H1 (cell line): ENCODE measurements around the gene NFATC1. TPM values are rescaled to one million over a fixed set of nuclear protein-coding genes. Genes with fewer than 3 reads are reported as not detected.

Source experiments
- CTCF ChIA-PET: fragments of 300-600 bp; sonication (Branson Sonifier 250); formaldehyde crosslinking; loops from one replicate; lab custom pipeline; 2021; ENCODE audit not compliant: partially characterized antibody; lab: Charles Lee
- POLR2A ChIA-PET: fragments of 300-600 bp; sonication (Branson Sonifier 250); formaldehyde crosslinking; loops from one replicate; lab custom pipeline; 2021; ENCODE audit warnings: inconsistent platforms; ENCODE audit not compliant: partially characterized antibody; lab: Charles Lee
- DNase-seq, 2 experiments: peaks; one replicate each; pipeline versions ENCODE4 v3.0.0 to v3.0.0-alpha.2; 2010 to 2022; ENCODE audit warnings: low spot score in 2 of 2, low read depth in 1 of 2, mixed read lengths in 1 of 2
- FAIRE-seq: peaks from 2 replicates; lab custom pipeline; 2011; peaks lifted over from hg19 to GRCh38; lab: Jason Lieb, UNC
- H2AFZ ChIP-seq: 2 replicates; pipeline ENCODE4 v1.8.1; 2012; ENCODE audit warnings: low read length, inconsistent platforms
- H2AK5ac ChIP-seq: 2 replicates; pipeline ENCODE4 v1.6.1; 2013; ENCODE audit warnings: low read depth, low read length
- H2BK120ac ChIP-seq: replicated peaks from 2 replicates; pipeline ENCODE3; 2013; ENCODE audit warnings: low read depth, low read length, inconsistent platforms
- H2BK12ac ChIP-seq: 2 replicates; pipeline ENCODE4 v1.6.1; 2013; ENCODE audit warnings: low read depth, low read length
- H2BK15ac ChIP-seq: 2 replicates; pipeline ENCODE4 v1.6.1; 2013; ENCODE audit warnings: low read length
- H2BK20ac ChIP-seq: 2 replicates; pipeline ENCODE4 v1.6.1; 2013; ENCODE audit warnings: low read length
- H2BK5ac ChIP-seq: 2 replicates; pipeline ENCODE4 v1.6.1; 2013; ENCODE audit warnings: low read depth, low read length
- H3K14ac ChIP-seq: 2 replicates; pipeline ENCODE4 v1.6.1; 2013; ENCODE audit warnings: inconsistent platforms; ENCODE audit not compliant: insufficient read length
- H3K18ac ChIP-seq: 2 replicates; pipeline ENCODE4 v1.6.1; 2013; ENCODE audit warnings: low read length; ENCODE audit errors: extremely low read depth
- H3K23ac ChIP-seq: 2 replicates; pipeline ENCODE4 v1.6.1; 2013; ENCODE audit warnings: inconsistent platforms; ENCODE audit not compliant: insufficient read length
- H3K23me2 ChIP-seq: 2 replicates; pipeline ENCODE4 v1.6.1; 2013; ENCODE audit warnings: low read depth, low read length
- H3K27ac ChIP-seq: 2 replicates; pipeline ENCODE4 v1.6.1; 2011; ENCODE audit warnings: low read depth, low read length, inconsistent platforms
- H3K27me3 ChIP-seq, 4 experiments: replicated peaks in 1 of 4; 1 replicate in 1 of 4; 2 replicates in 3 of 4; pipeline versions ENCODE4 v1.6.1 to v1.8.1; 2011 to 2013; ENCODE audit warnings: low read length in 3 of 4, mild to moderate bottlenecking in 3 of 4, inconsistent platforms in 2 of 4, mixed read lengths in 2 of 4, moderate library complexity in 1 of 4; ENCODE audit not compliant: control insufficient read depth in 3 of 4, insufficient read depth in 3 of 4; ENCODE audit errors: extremely low read depth in 1 of 4
- H3K36me3 ChIP-seq, 4 experiments: 2 replicates each; pipeline versions ENCODE4 v1.6.1 to v1.8.1; 2011 to 2013; ENCODE audit warnings: mild to moderate bottlenecking in 4 of 4, low read length in 3 of 4, moderate library complexity in 2 of 4, control low read depth in 1 of 4, inconsistent platforms in 1 of 4; ENCODE audit not compliant: insufficient read depth in 4 of 4, control insufficient read depth in 2 of 4
- H3K4ac ChIP-seq: replicated peaks from 2 replicates; pipeline ENCODE3; 2013; ENCODE audit warnings: low read length, low read depth, mixed read lengths, inconsistent platforms; ENCODE audit not compliant: insufficient read length
- H3K4me1 ChIP-seq, 4 experiments: replicated peaks in 1 of 4; 1 replicate in 1 of 4; 2 replicates in 3 of 4; pipeline versions ENCODE4 v1.6.1 to v1.8.1; 2011 to 2013; ENCODE audit warnings: low read length in 3 of 4, inconsistent platforms in 2 of 4, mixed read lengths in 1 of 4; ENCODE audit not compliant: insufficient read depth in 4 of 4, control insufficient read depth in 3 of 4
- H3K4me2 ChIP-seq, 2 experiments: 2 replicates each; pipeline versions ENCODE4 v1.6.1 to v1.8.1; 2011 to 2013; ENCODE audit warnings: low read depth in 2 of 2, low read length in 2 of 2, control low read depth in 1 of 2, inconsistent platforms in 1 of 2, mild to moderate bottlenecking in 1 of 2; ENCODE audit not compliant: insufficient read depth in 1 of 2
- H3K4me3 ChIP-seq, 4 experiments: fragments of 200-600, 300-600 bp in 1 of 4; sonication (generic), shearing (Covaris generic), sonication (Bioruptor Twin) in 1 of 4; 2 replicates each; pipeline versions ENCODE4 v1.5.1 to v1.8.1; 2011 to 2016; ENCODE audit warnings: low read length in 4 of 4, low read depth in 3 of 4, control low read depth in 2 of 4, inconsistent platforms in 2 of 4, mild to moderate bottlenecking in 2 of 4, mixed read lengths in 1 of 4, moderate library complexity in 1 of 4; ENCODE audit not compliant: insufficient read depth in 2 of 4; ENCODE audit errors: extremely low read depth in 1 of 4
- H3K56ac ChIP-seq: replicated peaks from 2 replicates; pipeline ENCODE3; 2013; ENCODE audit warnings: low read depth, mild to moderate bottlenecking, mixed read lengths, low read length, inconsistent platforms; ENCODE audit not compliant: insufficient read length
- H3K79me1 ChIP-seq: 2 replicates; pipeline ENCODE4 v1.6.1; 2013; ENCODE audit warnings: low read depth, low read length, control low read depth
- H3K79me2 ChIP-seq, 2 experiments: 2 replicates each; pipeline versions ENCODE4 v1.6.1 to v1.8.1; 2012 to 2013; ENCODE audit warnings: low read length in 2 of 2, mild to moderate bottlenecking in 2 of 2, inconsistent platforms in 1 of 2; ENCODE audit not compliant: insufficient read depth in 2 of 2, control insufficient read depth in 1 of 2
- H3K9ac ChIP-seq, 4 experiments: replicated peaks in 1 of 4; 1 replicate in 1 of 4; 2 replicates in 3 of 4; pipeline versions ENCODE4 v1.6.1 to v1.8.1; 2011 to 2013; ENCODE audit warnings: low read depth in 3 of 4, low read length in 3 of 4, control low read depth in 2 of 4, mild to moderate bottlenecking in 2 of 4, moderate library complexity in 2 of 4, inconsistent platforms in 1 of 4; ENCODE audit errors: extremely low read depth in 1 of 4
- H3K9me3 ChIP-seq, 2 experiments: 2 replicates each; pipeline versions ENCODE4 v1.6.1 to v1.8.1; 2012 to 2013; ENCODE audit warnings: mild to moderate bottlenecking in 2 of 2, moderate library complexity in 2 of 2, control low read depth in 1 of 2, inconsistent platforms in 1 of 2, low read depth in 1 of 2, low read length in 1 of 2, mixed read lengths in 1 of 2; ENCODE audit not compliant: insufficient read depth in 2 of 2
- H4K20me1 ChIP-seq, 2 experiments: replicated peaks in 1 of 2; 2 replicates each; pipeline versions ENCODE3 to v1.8.1; 2011 to 2013; ENCODE audit warnings: inconsistent platforms in 2 of 2, low read length in 2 of 2, mild to moderate bottlenecking in 1 of 2; ENCODE audit not compliant: insufficient read depth in 2 of 2, control insufficient read depth in 1 of 2
- H4K5ac ChIP-seq: 2 replicates; pipeline ENCODE4 v1.6.1; 2013; ENCODE audit warnings: low read length, low read depth, mixed read lengths, inconsistent platforms; ENCODE audit not compliant: insufficient read length
- H4K8ac ChIP-seq: 2 replicates; pipeline ENCODE4 v1.8.0; 2013; ENCODE audit warnings: mild to moderate bottlenecking, moderate library complexity, low read length, inconsistent platforms; ENCODE audit not compliant: insufficient read depth; ENCODE audit errors: extremely low read depth
- H4K91ac ChIP-seq: replicated peaks from 2 replicates; pipeline ENCODE3; 2013; ENCODE audit warnings: low read length, mixed read lengths, inconsistent platforms; ENCODE audit not compliant: insufficient read length
- BCL11A ChIP-seq, 2 experiments: IDR thresholded peaks; one replicate each; pipeline ENCODE4 v1.6.1; 2011; ENCODE audit warnings: low read depth in 2 of 2, low read length in 2 of 2, mild to moderate bottlenecking in 2 of 2
- CEBPB ChIP-seq: IDR thresholded peaks from 2 replicates; pipeline ENCODE4 v1.6.1; 2012; ENCODE audit warnings: low read depth, low read length
- EGR1 ChIP-seq: IDR thresholded peaks from 2 replicates; pipeline ENCODE4 v1.6.1; 2011; ENCODE audit warnings: low read depth, low read length, borderline replicate concordance
- FOSL1 ChIP-seq: IDR thresholded peaks from 2 replicates; pipeline ENCODE4 v1.6.1; 2011; ENCODE audit warnings: mild to moderate bottlenecking, low read depth, low read length, moderate library complexity; ENCODE audit not compliant: insufficient read depth
- KDM1A ChIP-seq: fragments of 200-600, 300-600 bp; sonication (generic); IDR thresholded peaks from 2 replicates; pipeline ENCODE4 v1.7.1; 2016; ENCODE audit warnings: mild to moderate bottlenecking, low read length, borderline replicate concordance
- NRF1 ChIP-seq: IDR thresholded peaks from 2 replicates; pipeline ENCODE4 v1.6.1; 2011; ENCODE audit warnings: mild to moderate bottlenecking, low read depth, low read length, improper control_type of control experiment
- PHF8 ChIP-seq: fragments of 200-600 bp; sonication (generic); conservative IDR thresholded peaks from 2 replicates; pipeline ENCODE4 v1.7.1; 2012; ENCODE audit warnings: low read depth, mild to moderate bottlenecking, inconsistent platforms, low read length, moderate library complexity
- POLR2A ChIP-seq, 2 experiments: IDR thresholded peaks; 1 replicate in 1 of 2; 2 replicates in 1 of 2; pipeline ENCODE4 v1.6.1; 2011; ENCODE audit warnings: low read depth in 2 of 2, low read length in 2 of 2, mild to moderate bottlenecking in 2 of 2; ENCODE audit errors: control extremely low read depth in 1 of 2
- RNF2 ChIP-seq: fragments of 200-900, 300-1000 bp; sonication (generic); IDR thresholded peaks from 2 replicates; pipeline ENCODE4 v1.7.1; 2016; ENCODE audit warnings: borderline replicate concordance, low read depth, mild to moderate bottlenecking, antibody characterized with exemption, low read length; ENCODE audit not compliant: poor library complexity, severe bottlenecking; ENCODE audit errors: missing control alignments
- SAP30 ChIP-seq: fragments of 300-600 bp; sonication (generic); IDR thresholded peaks from 2 replicates; pipeline ENCODE4 v1.7.1; 2012; ENCODE audit warnings: low read length, moderate library complexity, mild to moderate bottlenecking, inconsistent platforms; ENCODE audit not compliant: insufficient read depth, insufficient replicate concordance
- SIN3A ChIP-seq, 2 experiments: IDR thresholded peaks in 1 of 2; conservative IDR thresholded peaks in 1 of 2; 2 replicates each; pipeline ENCODE4 v1.6.1; 2011 to 2012; ENCODE audit warnings: low read length in 2 of 2, improper control_type of control experiment in 1 of 2, low read depth in 1 of 2, mild to moderate bottlenecking in 1 of 2
- SIRT6 ChIP-seq: IDR thresholded peaks from one replicate; pipeline ENCODE4 v1.7.1; 2012; ENCODE audit warnings: low read length, inconsistent platforms
- SP4 ChIP-seq: IDR thresholded peaks from 2 replicates; pipeline ENCODE4 v1.6.1; 2012; ENCODE audit warnings: low read length, inconsistent platforms
- TBP ChIP-seq: IDR thresholded peaks from 2 replicates; pipeline ENCODE4 v1.6.1; 2011; ENCODE audit warnings: low read depth, low read length, improper control_type of control experiment
- WGBS, 2 experiments: shearing (Covaris generic) in 1 of 2; methylation state at CpG; one replicate each; pipeline versions ENCODE4 v1.1.6 to v1.1.7; 2013 to 2015; ENCODE audit warnings: low lambda C conversion rate in 2 of 2, mixed read lengths in 2 of 2, inconsistent platforms in 1 of 2, low coverage in 1 of 2, missing lambda C conversion rate in 1 of 2; ENCODE audit not compliant: insufficient replicate concordance in 2 of 2, insufficient coverage in 1 of 2, insufficient read length in 1 of 2; ENCODE audit errors: extremely low coverage in 1 of 2, missing lambda C conversion rate in 1 of 2; 5-methylcytosine and 5-hydroxymethylcytosine counted together
- polyA plus RNA-seq, 7 experiments: library from polyadenylated mRNA; depleted of rRNA in 3 of 7; stranded (reverse) in 5 of 7; unstranded in 2 of 7; fragments of >200 nt in 5 of 7; fragments of 200-250 nt in 2 of 7; gene quantifications; 1 replicate in 5 of 7; 2 replicates in 1 of 7; 4 replicates in 1 of 7; pipeline versions ENCODE4 v1.2.1 to v1.2.3, GENCODE V29; 2011 to 2013; ENCODE audit warnings: missing spikeins in 2 of 7, mixed read lengths in 2 of 7
- total RNA-seq: library from RNA; stranded (reverse); fragmentation: NEBNext Ultra II Directional; extraction: Animal tissue kit (Norgen Biotek cat#: 25700); gene quantifications from 2 replicates; pipeline ENCODE4 v1.2.1, GENCODE V29; 2021

Gene NFATC1
- total and polyA plus RNA-seq, 2 of the 8 experiments (the other 6 are each of a cell fraction or from before 2014, with no cell fraction given) = 2.0 to 6.6 TPM

GRCh38 chr18:79354350-79354749, 41.4 kb upstream of the NFATC1 start:
- Histone ChIP-seq H3K14ac (no peak overlapping the region), H2BK12ac (no peak overlapping the region), H3K23ac (no peak overlapping the region), H3K9me3 (no peaks in the 10 kb centered on the region), H3K27me3 (no peaks in the 10 kb centered on the region), H3K4me3 (no peak overlapping the region), H4K20me1 (peaks cover 0 to 3% of the 10 kb centered on the region in 2 experiments), H4K91ac (no peak overlapping the region), H3K79me1 (no peaks in the 10 kb centered on the region), H3K79me2 (no peaks in the 10 kb centered on the region), H2AK5ac (no peak overlapping the region), H2AFZ (no peak overlapping the region), H3K4me1 (0 out of 7 replicates have a peak, but pooled peaks cover 0 to 4% (median 0%) of the 10 kb centered on the region in 4 experiments), H2BK120ac (no peak overlapping the region), H2BK20ac (no peak overlapping the region), H2BK5ac (no peak overlapping the region), H4K5ac (no peak overlapping the region), H3K18ac (no peak overlapping the region), H4K8ac (no peak overlapping the region), H3K4ac (no peak overlapping the region), H2BK15ac (no peak overlapping the region), H3K27ac (no peak overlapping the region), H3K23me2 (no peaks in the 10 kb centered on the region), H3K9ac (no peak overlapping the region), H3K4me2 (no peak overlapping the region), H3K56ac (no peak overlapping the region), H3K36me3 (peaks cover 0 to 2% (median 0%) of the 10 kb centered on the region in 4 experiments; a peak in 1 of 8 replicates)
- no peak for FAIRE-seq
- POLR2A ChIA-PET = no interaction called here
- CTCF ChIA-PET = interaction anchor here (0.7 to 1.3 kb wide), 3 partner anchors 25 to 1043 kb away, joined by 3 to 4 read pairs (median 4); no protein-coding TSS in a partner anchor
- 83% methylated on average over 4 of the region's 8 CpGs; no CpG with 5 or more reads in 1 of the 2 experiments for WGBS, 2 experiments
- DNase-seq = no peak
- TF ChIP-seq EGR1 (no peak), TBP (no peak), SIN3A (conservative IDR thresholded peaks at IDR 0.05 in 1 of 2, IDR thresholded peaks at IDR 0.05 in 1 of 2; ENCODE audit: low read depth in 1 of 2, low read length in 2 of 2) (no peak), NRF1 (no peak), BCL11A (IDR thresholded peaks at IDR 0.05; ENCODE audit: low read depth in 2 of 2, low read length in 2 of 2) (no peak), CEBPB (no peak), SP4 (no peak), RNF2 (no peak), FOSL1 (no peak), PHF8 (no peak), SAP30 (no peak), KDM1A (no peak), POLR2A (IDR thresholded peaks at IDR 0.05; ENCODE audit: control extremely low read depth in 1 of 2, low read depth in 2 of 2, low read length in 2 of 2) (no peak), SIRT6 (no peak)
